Glomerular endothelial cell (primary cell): ENCODE measurements around the gene ARL15. TPM values are rescaled to one million over a fixed set of nuclear protein-coding genes. Genes with fewer than 3 reads are reported as not detected.

Experiments
- DNase-seq: peaks from one replicate; pipeline ENCODE4 v3.0.0-alpha.2; 2011; ENCODE audit warnings: low read depth, low spot score; ENCODE audit errors: extremely low read depth
- total RNA-seq: library from RNA; depleted of rRNA; stranded (reverse); fragments of >200 nt; gene quantifications from 2 replicates; pipeline ENCODE4 v1.2.3, GENCODE V29; 2015

Gene ARL15
- total RNA-seq, 1 donor from 2014 or later = 30.1 TPM

DNA sequence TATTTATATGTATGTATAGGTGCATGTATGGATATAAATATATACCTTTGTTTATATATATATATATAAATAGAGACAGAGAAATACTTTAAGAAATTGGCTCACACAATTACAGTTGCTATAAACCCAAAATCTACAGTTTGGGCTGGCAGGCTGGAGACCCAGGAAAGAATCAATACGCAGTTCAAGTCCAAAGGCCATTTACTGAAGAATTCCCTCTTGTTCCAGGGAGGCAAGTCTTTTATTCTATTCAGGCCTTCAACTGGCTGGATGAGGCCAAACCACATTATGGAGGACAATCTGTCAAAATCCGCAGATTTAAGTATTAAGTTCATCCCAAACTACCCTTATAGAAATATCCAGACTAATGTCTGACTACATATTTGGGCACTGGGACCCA is 144.7 kb downstream of the ARL15 start:
- DNase-seq = no peak

GRCh38 chr5:54162184-54162583 is 148.2 kb downstream of the ARL15 start:
- no peak for DNase-seq

GRCh38 chr5:54160329-54160728 is 150.0 kb downstream of the ARL15 start:
- no peak for DNase-seq

- no peak for DNase-seq
These were observed 150.5 kb downstream of the ARL15 start for GRCh38 chr5:54159893-54160195.

DNA sequence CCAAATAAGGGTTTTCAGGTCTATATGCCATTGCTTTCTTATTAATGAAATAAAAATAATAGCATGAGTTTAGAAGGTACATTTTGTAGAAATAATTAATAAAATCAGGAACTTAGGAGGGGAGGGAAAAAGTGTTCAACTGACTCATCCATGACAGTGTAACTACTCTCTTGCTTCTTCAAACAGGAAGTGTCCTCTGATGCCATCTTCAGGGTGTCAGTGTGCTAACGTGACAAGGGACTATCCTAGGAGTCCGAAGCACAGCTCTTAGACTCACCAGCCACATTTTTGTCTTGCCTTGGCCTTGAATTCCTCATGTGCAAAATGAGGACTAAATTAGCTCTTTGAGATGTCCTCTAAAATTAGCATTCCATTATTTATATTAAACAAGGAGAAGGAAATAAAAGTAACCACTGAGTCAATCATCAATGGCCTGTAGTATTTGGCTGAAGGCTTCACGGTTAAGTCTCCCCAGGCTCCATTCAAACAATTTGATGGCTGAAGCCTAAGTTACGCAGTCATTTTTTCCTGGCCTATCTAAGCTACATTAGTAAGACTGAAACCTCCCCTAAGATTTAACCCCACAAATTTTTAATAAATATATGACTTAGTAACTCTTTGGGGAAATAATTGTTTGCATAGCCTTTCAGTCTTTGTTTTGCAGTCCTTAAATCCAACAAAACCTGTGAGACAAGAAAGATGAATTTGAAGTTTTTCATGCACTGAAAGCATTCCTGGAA is 151.1 kb downstream of the ARL15 start:
- no peak for DNase-seq

DNA sequence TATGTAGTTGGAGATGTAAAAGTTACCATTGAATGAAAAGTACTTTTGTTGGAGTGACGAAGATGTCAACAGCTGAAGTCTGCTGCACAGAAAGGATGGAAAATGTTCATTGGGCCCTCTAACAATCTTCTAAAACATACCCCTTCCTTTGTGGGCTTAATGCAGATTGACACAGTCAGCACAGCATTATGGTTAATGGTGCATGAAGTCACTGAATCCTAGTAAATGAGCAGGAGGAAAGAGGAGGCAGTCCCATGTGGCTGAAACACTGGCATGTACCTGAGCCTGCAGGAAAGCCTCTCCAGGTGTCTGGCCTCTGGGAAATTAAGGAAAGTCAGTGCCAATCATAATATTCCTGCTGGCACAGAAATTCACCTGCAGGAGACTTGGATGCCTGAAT is 153.8 kb downstream of the ARL15 start:
- no peak for DNase-seq

DNA sequence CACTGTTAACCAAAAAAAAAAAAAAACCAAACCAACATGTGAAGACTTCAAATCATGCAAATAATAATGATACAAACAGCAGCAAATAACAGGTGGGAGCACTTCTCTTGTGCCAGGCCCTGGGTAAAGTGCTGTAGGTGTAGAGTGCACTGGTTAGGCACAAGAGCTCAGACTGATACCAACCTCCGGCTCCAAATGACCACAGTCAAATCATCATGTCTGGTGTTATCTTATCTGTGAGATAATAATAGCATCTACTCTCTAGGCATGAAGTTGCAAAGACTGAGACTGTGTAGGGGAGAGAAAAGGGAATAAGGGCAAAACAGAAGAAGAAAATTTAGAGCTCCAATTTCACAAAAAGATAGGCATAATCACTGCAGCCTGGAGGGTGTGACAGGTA is 159.5 kb downstream of the ARL15 start:
- no peak for DNase-seq

GRCh38 chr5:54148858-54149257 is 161.5 kb downstream of the ARL15 start:
- DNase-seq = no peak

DNA sequence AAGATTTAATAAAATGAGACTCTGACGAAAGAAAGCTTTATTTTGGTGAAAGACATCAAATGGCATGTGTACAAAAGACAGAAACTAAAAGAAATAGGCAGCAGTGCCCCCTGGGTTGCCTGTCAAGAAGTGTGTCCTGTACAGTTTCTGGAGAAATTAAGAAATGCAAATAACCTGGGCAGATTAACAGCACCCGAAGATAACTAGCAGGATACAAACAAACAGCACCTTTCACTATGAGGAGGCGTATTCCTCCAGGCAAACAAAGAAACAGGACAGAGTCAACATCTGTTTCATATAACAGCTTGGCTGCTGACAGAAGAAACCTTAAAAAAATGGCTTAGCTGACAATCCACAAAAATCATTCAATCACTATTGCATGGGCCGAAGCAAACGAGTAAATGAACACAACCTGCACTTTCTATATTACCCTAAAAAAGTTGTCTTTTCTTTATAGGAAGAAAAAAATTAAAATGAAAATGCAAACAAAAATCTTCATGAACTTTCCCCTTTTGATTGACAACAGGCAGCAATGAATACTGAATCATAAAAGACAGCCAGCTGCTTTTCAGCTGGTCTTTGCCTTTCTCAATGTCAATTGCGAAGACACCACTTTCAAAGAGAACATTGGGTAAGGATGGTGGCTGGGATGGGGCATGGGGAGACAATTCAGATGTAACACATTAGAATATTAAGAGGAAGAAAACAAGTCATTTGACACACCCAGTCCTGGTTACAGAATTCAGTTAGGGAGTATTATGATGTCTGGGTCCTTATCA is 162.1 kb downstream of the ARL15 start:
- DNase-seq = no peak

DNA sequence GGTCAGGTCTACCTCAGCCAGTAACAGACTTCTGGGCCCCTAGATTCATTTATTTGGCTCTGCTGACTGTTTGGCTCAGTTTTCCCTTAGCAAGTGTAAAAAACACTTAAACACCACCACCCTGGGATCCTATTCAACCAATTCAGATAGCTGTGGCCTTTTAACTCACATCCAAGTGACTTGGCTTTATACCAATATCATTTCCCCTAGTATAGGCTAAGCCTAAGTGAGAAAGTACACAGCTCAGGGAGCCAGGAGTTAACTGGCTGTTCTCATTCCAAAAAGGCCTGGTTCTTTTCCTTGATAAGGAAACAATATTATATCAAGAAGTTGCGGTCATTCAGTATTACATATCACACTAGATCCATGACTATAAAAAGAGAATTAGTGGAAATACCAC is 163.5 kb downstream of the ARL15 start:
- DNase-seq = no peak

DNA sequence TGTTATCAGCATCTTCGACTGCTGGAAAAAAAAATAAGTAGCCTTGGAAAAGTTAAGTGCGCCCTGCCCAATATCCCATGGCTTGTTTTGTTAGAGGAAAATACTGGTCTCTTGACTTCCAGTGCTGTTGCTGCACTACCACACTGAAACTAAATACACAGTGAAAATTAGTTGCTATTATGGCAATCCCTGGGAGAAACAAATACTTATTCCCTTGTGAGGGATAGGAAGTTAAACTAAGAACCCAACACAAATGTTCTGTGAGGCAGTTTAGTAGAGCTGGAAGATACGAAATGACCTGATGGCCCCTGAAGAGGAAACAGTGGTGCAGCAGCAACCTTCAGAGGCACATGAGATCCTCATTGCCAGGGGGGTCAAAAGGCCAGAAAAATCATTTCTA is 164.0 kb downstream of the ARL15 start:
- DNase-seq = no peak

GRCh38 chr5:54140247-54140840 is 170.0 kb downstream of the ARL15 start:
- DNase-seq = no peak

DNA sequence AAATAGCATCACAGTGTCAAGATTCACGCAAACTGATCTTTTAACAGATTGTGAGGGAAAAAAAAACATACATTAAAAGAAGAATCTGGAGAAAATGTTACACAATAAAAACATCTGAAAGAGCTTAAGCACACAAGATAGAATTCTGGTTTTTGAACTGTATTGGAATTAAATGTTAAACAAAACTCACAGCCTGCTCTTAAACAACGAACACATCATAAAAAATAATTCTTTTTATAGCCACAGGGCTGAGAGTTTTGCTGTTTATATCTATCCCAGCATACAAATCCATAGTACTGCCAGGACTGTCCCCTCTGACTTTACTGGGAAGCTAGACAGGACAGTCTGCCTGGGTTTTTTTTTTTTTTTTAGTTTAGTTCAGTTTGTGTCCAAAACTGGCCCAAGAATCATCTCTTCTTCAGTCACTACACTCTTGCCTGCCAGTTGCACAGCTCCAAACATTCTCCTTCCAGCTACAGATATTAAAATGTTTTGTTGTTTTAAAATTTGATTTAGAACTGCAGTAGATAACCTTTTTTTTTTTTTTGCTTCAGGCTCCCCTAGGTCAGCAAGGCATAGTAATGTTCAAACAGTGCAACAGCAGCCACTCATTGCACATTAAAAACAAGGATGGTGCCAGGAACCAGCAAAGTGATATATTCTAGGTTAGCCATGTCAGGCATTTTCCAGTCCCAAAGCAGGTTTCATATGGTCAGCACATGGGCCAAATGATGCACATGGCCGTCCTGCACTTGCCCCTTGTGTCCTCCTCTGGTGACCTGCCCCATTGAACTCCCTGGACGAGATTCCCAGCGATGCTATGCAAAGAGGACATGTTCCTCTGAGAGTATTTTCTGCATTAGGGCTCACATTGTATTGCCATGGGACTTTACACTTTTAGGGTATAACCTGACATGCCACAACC is 173.6 kb downstream of the ARL15 start:
- DNase-seq = no peak

- DNase-seq = no peak
These were observed 175.3 kb downstream of the ARL15 start for GRCh38 chr5:54135042-54135441.

- DNase-seq = no peak
These were observed 176.5 kb downstream of the ARL15 start for GRCh38 chr5:54133917-54134316.

DNA sequence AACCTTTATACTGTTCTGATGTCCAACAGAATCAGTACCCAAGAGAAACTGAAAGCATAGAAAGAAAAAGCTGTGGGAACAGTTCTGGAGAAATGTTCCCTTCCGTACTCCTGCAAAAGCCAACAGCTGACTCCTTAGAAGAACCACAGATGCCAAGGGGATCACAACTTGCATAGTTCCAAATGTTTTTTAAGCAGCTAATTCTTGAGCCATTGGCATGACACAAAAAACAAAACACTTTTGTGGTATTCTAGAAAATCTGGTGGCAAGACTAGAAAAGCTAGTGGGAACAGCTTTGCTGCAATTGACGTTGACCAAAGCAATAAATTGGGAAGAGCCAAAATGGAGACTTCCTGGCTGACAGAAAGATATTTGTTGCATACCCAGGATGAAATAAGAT is 189.9 kb downstream of the ARL15 start:
- DNase-seq = no peak

DNA sequence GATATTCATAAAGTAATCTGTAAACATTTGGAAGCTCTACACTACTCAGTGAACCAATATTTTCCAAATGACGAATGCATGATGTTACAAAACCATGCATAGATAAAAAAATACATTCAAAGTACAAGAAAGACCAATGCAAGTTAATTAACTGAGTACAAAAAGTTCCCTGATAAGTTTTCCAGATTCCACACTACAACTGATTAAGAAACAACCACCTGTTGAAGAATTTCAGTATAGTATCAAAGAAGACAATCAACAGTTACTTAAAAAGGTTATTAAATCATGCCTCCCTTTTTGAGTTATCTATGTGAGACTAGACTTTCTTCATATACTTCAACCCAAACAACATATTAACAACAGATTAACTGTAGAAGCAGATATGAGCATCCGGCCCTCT is 192.4 kb downstream of the ARL15 start:
- no peak for DNase-seq

GRCh38 chr5:54115735-54116403 is 194.5 kb downstream of the ARL15 start:
- no peak for DNase-seq

DNA sequence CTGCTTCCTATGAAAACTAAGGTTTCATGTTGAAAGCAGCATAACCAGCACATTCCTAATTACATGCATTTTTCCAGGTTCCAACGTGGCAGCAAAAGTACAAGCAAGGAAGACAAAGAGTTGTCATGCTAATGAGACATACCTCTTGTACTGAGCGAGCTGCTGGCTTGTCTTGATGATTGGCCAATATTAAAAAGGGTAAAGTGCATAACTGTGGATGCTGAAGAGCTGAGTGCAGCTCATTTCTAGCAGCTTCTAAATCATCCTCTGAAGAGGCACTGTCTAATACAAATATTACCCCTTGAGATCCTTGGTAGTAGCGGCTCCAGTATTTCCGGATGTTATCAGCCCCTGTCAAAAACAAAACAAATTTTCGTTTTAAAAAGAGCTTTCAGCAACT is 197.3 kb downstream of the ARL15 start:
- DNase-seq = no peak

GRCh38 chr5:54109626-54110330 is 200.6 kb downstream of the ARL15 start:
- no peak for DNase-seq
